ENCODE measurements around the gene RAI1.

- TF ChIP-seq, protein P1, sequence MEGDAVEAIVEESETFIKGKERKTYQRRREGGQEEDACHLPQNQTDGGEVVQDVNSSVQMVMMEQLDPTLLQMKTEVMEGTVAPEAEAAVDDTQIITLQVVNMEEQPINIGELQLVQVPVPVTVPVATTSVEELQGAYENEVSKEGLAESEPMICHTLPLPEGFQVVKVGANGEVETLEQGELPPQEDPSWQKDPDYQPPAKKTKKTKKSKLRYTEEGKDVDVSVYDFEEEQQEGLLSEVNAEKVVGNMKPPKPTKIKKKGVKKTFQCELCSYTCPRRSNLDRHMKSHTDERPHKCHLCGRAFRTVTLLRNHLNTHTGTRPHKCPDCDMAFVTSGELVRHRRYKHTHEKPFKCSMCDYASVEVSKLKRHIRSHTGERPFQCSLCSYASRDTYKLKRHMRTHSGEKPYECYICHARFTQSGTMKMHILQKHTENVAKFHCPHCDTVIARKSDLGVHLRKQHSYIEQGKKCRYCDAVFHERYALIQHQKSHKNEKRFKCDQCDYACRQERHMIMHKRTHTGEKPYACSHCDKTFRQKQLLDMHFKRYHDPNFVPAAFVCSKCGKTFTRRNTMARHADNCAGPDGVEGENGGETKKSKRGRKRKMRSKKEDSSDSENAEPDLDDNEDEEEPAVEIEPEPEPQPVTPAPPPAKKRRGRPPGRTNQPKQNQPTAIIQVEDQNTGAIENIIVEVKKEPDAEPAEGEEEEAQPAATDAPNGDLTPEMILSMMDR (IDR thresholded peaks at IDR 0.05; ENCODE audit: insufficient read depth, low read depth, low read length) = no peak
- no peak for TF ChIP-seq EZH2 (IDR thresholded peaks at IDR 0.05; ENCODE audit: insufficient read depth, low read length)
Measured at GRCh38 chr17:17769869-17770631, 88.8 kb downstream of the RAI1 start.
